Thyroid gland (tissue), 4 donors: Measurements from ENCODE around the gene RALGAPA1. TPM values are rescaled to one million over a fixed set of nuclear protein-coding genes. Genes with fewer than 3 reads are reported as not detected.
"Not testable (repeated sequence)": the region's sequence is repeated elsewhere in the genome, so short reads cannot be mapped to it uniquely, and the experiment has no call there.

Source experiments
- DNase-seq, 2 donors: peaks; one replicate each; pipeline ENCODE4 v3.0.0-alpha.2; 2019
- H3K27ac ChIP-seq, 3 donors: fragments of 200-600 bp; sonication (generic); 1 replicate in 2 of 3; 2 replicates in 1 of 3; pipeline ENCODE4 v1.5.1; 2016 to 2019; ENCODE audit warnings: mild to moderate bottlenecking in 1 of 3, moderate library complexity in 1 of 3
- H3K27me3 ChIP-seq: fragments of 200-600 bp; sonication (generic); one replicate; pipeline ENCODE4 v1.5.1; 2019
- H3K36me3 ChIP-seq, 2 donors: fragments of 200-600 bp; sonication (generic); one replicate each; pipeline ENCODE4 v1.5.1; 2016 to 2019
- H3K4me1 ChIP-seq, 2 donors: fragments of 200-600 bp; sonication (generic); one replicate each; pipeline ENCODE4 v1.5.1; 2017 to 2019
- H3K4me3 ChIP-seq, 3 donors: fragments of 200-600 bp; sonication (generic); replicated peaks in 1 of 3; 1 replicate in 2 of 3; 2 replicates in 1 of 3; pipeline ENCODE4 v1.5.1; 2016; ENCODE audit warnings: mild to moderate bottlenecking in 1 of 3
- H3K9me3 ChIP-seq: fragments of 200-600 bp; sonication (generic); one replicate; pipeline ENCODE4 v1.5.1; 2017
- CTCF ChIP-seq, 6 experiments: fragments of 200-600 bp in 3 of 6; fragments of 450-650 bp in 3 of 6; sonication (generic) in 3 of 6; IDR thresholded peaks; one replicate each; pipeline ENCODE4 v1.5.1; 2016 to 2019; ENCODE audit warnings: antibody characterized with exemption in 6 of 6, mild to moderate bottlenecking in 2 of 6, inconsistent platforms in 1 of 6, moderate library complexity in 1 of 6
- POLR2A ChIP-seq, 2 donors: fragments of 450-650 bp; IDR thresholded peaks; one replicate each; pipeline ENCODE4 v1.6.1; 2017; ENCODE audit warnings: antibody characterized with exemption in 2 of 2, mild to moderate bottlenecking in 2 of 2, moderate library complexity in 1 of 2
- WGBS, 2 donors: methylation state at CpG; one replicate each; pipeline ENCODE4 v1.1.5; 2017; 5-methylcytosine and 5-hydroxymethylcytosine counted together
- intact Hi-C: fragments of 100-400 bp; cut with DNase I; formaldehyde crosslinking; loops from one replicate; pipeline ENCODE4 v1.15.1; 2023
- total RNA-seq, 4 donors: library from RNA; depleted of rRNA; stranded (reverse); fragments of >200 nt; gene quantifications; one replicate each; pipeline ENCODE4 v1.2.3, GENCODE V29; 2016

The RALGAPA1 gene
- total RNA-seq, 4 donors from 2014 or later = 95.6 to 137 (median 111) TPM

DNA sequence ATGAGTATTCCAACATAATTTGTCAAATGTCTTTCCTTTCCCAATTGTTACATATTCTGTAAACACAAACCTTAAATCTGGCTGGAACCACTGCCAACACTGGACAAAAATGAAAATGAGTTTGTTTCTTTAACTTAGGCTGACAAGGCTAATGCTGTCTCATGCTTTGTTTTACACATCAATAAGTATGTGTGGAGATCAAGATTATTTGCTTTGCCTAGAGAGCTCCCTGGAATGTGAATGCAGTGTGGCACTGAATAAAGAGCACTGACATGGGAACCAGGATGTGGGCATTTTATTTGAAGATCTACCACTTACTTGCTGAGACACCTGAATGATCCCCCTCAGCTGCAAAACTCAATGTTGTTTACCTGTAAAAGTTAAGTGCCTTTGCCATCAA is 61.7 kb downstream of the RALGAPA1 start:
- no peak for DNase-seq
- H3K4me3 ChIP-seq = no peak overlapping the region
- TF ChIP-seq POLR2A (IDR thresholded peaks at IDR 0.05) (no peak), CTCF (IDR thresholded peaks at IDR 0.05) (no peak)
- intact Hi-C loops = no loop called here
- no peaks in the 10 kb centered on the region for H3K27me3 ChIP-seq
- H3K9me3 ChIP-seq = no peaks in the 10 kb centered on the region
- H3K4me1 ChIP-seq = no peaks in the 10 kb centered on the region
- peaks cover 2 to 7% of the 10 kb centered on the region in 2 donors for H3K36me3 ChIP-seq
- H3K27ac ChIP-seq = peak overlapping the region; percentile 10 to 48 (median 11)

- no peak overlapping the region for H3K27ac ChIP-seq
- TF ChIP-seq CTCF (IDR thresholded peaks at IDR 0.05) (no peak), POLR2A (IDR thresholded peaks at IDR 0.05) (no peak)
- WGBS, 2 donors = 99 to 100% methylated on average over 1 of the region's 1 CpG
- intact Hi-C loops = no loop called here
- H3K27me3 ChIP-seq = no peaks in the 10 kb centered on the region
- H3K36me3 ChIP-seq = peaks cover 0 to 7% of the 10 kb centered on the region in 2 donors
- no peaks in the 10 kb centered on the region for H3K4me1 ChIP-seq
- no peak for DNase-seq
- H3K4me3 ChIP-seq = no peak overlapping the region
- H3K9me3 ChIP-seq = no peaks in the 10 kb centered on the region
Measured at GRCh38 chr14:35742442-35742841, 66.7 kb downstream of the RALGAPA1 start.

GRCh38 chr14:35742032-35742371 is 67.1 kb downstream of the RALGAPA1 start:
- Histone ChIP-seq H3K36me3 (peaks cover 0 to 7% of the 10 kb centered on the region in 2 donors), H3K4me3 (no peak overlapping the region), H3K9me3 (no peaks in the 10 kb centered on the region), H3K4me1 (no peaks in the 10 kb centered on the region), H3K27ac (no peak overlapping the region), H3K27me3 (no peaks in the 10 kb centered on the region)
- no peak for DNase-seq
- 98% methylated on average over 1 of the region's 1 CpG for WGBS, 2 donors
- intact Hi-C loops = no loop called here
- TF ChIP-seq POLR2A (IDR thresholded peaks at IDR 0.05) = no peak
- TF ChIP-seq CTCF (IDR thresholded peaks at IDR 0.05) = no peak

DNA sequence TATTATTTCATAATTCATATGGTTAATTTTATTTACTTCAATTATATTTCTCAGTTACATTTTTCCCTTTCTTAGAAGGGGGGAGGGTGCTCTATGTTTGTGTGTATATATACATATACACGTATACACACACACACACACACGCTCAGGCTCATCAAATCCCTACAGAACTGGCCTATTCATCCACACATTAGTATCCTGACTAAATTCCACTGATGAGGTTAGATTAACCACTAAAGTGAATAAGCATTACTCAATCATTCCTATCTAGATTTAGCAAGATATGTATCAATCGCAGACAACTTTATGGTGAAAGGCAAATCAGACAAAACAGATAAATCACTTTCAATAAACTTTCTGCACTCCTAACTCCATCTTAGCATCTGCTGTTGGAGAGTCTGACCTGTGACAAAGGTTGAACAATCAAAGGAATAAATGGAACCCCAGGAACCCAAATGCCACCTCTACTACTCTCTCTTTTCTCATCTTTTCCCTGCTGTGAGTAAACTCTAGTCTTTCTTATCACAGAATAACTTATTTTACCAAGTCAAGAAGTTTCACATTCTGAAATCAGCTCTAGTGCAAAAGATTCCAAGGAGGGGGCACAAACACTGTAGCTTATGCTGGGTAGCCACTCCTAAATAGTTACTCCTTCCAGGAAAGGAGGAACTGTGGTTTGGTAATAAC is 67.6 kb downstream of the RALGAPA1 start:
- WGBS, 2 donors = 97 to 99% methylated on average over 3 of the region's 3 CpGs
- Histone ChIP-seq H3K27me3 (no peaks in the 10 kb centered on the region), H3K4me3 (no peak overlapping the region), H3K9me3 (no peaks in the 10 kb centered on the region), H3K4me1 (no peaks in the 10 kb centered on the region), H3K27ac (no peak overlapping the region), H3K36me3 (peaks cover 0 to 7% of the 10 kb centered on the region in 2 donors)
- no peak for DNase-seq
- TF ChIP-seq POLR2A (IDR thresholded peaks at IDR 0.05) (no peak), CTCF (IDR thresholded peaks at IDR 0.05) (no peak)
- intact Hi-C loops = no loop called here

GRCh38 chr14:35740215-35740614 is 68.9 kb downstream of the RALGAPA1 start:
- Histone ChIP-seq H3K4me3 (no peak overlapping the region), H3K27me3 (no peaks in the 10 kb centered on the region), H3K36me3 (peaks cover 0 to 7% of the 10 kb centered on the region in 2 donors), H3K4me1 (no peaks in the 10 kb centered on the region), H3K9me3 (no peaks in the 10 kb centered on the region), H3K27ac (no peak overlapping the region)
- intact Hi-C loops = no loop called here
- no peak for DNase-seq
- TF ChIP-seq CTCF (IDR thresholded peaks at IDR 0.05) = no peak
- TF ChIP-seq POLR2A (IDR thresholded peaks at IDR 0.05) = no peak
- 86 to 100% methylated on average over 1 of the region's 1 CpG for WGBS, 2 donors

DNA sequence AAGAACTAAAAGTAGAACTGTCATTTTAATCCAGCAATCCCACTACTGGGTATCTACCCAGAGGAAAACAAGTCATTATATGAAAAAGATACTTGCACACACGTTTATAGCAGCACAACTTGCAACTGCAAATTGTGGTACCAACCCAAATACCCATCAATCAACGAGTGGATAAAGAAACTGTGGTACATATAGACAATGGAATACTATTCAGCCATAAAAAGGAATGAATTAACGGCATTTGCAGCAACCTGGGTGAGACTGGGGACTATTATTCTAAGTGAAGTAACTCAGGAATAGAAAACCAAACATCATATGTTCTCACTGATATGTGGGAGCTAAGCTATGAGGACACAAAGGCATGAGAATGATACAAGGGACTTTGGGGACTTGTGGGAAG is 73.9 kb downstream of the RALGAPA1 start:
- DNase-seq, H3K9me3 ChIP-seq, H3K36me3 ChIP-seq, H3K27me3 ChIP-seq, H3K4me1 ChIP-seq, H3K27ac ChIP-seq, H3K4me3 ChIP-seq, intact Hi-C loops: not testable (repeated sequence)
- WGBS, 2 donors = 94 to 96% methylated on average over 3 of the region's 3 CpGs

GRCh38 chr14:35733510-35733909 is 75.6 kb downstream of the RALGAPA1 start:
- H3K36me3 ChIP-seq, H3K27ac ChIP-seq, H3K4me3 ChIP-seq, H3K9me3 ChIP-seq, H3K27me3 ChIP-seq, DNase-seq, H3K4me1 ChIP-seq, intact Hi-C loops: not testable (repeated sequence)
- 91 to 97% methylated on average over 1 of the region's 1 CpG for WGBS, 2 donors
